K562 (cell line): ENCODE data around the gene MYADML2. TPM values are rescaled to one million over a fixed set of nuclear protein-coding genes. Genes with fewer than 3 reads are reported as not detected.
A peak's percentile ranks its signal among the peaks of the same experiment; 100 is the strongest.

Source experiments
- ATAC-seq: fragments of 200-7000 bp; cut with Tn5 transposase; 3 replicates; pipeline ENCODE4 v1.9.1; 2020; ENCODE audit warnings: moderate library complexity
- BruUV-seq: library from RNA; stranded (reverse); fragments of 400-500 nt; replicated peaks from 2 replicates; lab custom pipeline; 2021; lab: Mats Ljungman, UMichigan
- CTCF ChIA-PET: fragments of 300-600 bp; formaldehyde crosslinking; extraction: SDS; loops from one replicate; lab custom pipeline; 2021; ENCODE audit warnings: low intra/inter-chr PET ratio; lab: Yijun Ruan, JAX
- POLR2A ChIA-PET: fragments of 300-600, 350-650 bp; sonication (Branson Sonifier 250); formaldehyde crosslinking; extraction: SDS; loops from one replicate; lab custom pipeline; 2021; ENCODE audit warnings: antibody characterized with exemption, inconsistent platforms; lab: Yijun Ruan, JAX
- DNase-seq, 4 experiments: peaks; one replicate each; pipeline versions ENCODE4 v3.0.0 to v3.0.0-alpha.2; 2011 to 2018; ENCODE audit warnings: low spot score in 3 of 4, mixed read lengths in 3 of 4; ENCODE audit errors: extremely low read depth in 1 of 4
- FAIRE-seq: peaks from 2 replicates; lab custom pipeline; 2011; peaks lifted over from hg19 to GRCh38; lab: Jason Lieb, UNC
- H2AFZ ChIP-seq: 2 replicates; pipeline ENCODE4 v1.6.0; 2011; ENCODE audit warnings: low read depth, low read length, control low read depth, inconsistent platforms
- H3K27ac ChIP-seq: fragments of 200-600 bp; 3 replicates; pipeline ENCODE4 v1.8.0; 2011; ENCODE audit warnings: low read depth, mild to moderate bottlenecking, control low read depth, inconsistent platforms, low read length, moderate library complexity, mixed read lengths; ENCODE audit errors: extremely low read depth
- H3K27me3 ChIP-seq, 2 experiments: fragments of 300-600 bp in 1 of 2; 2 replicates in 1 of 2; 3 replicates in 1 of 2; pipeline versions ENCODE4 v1.6.0 to v1.8.0; 2011; ENCODE audit warnings: inconsistent platforms in 2 of 2, low read length in 2 of 2, mild to moderate bottlenecking in 1 of 2, mixed read lengths in 1 of 2, moderate library complexity in 1 of 2; ENCODE audit not compliant: control insufficient read depth in 2 of 2, insufficient read depth in 2 of 2
- H3K36me3 ChIP-seq: fragments of 300-600 bp; 3 replicates; pipeline ENCODE4 v1.8.0; 2011; ENCODE audit warnings: mild to moderate bottlenecking, low read length, inconsistent platforms; ENCODE audit not compliant: control insufficient read depth, insufficient read depth
- H3K4me1 ChIP-seq, 2 experiments: fragments of 200-600 bp in 1 of 2; replicated peaks in 1 of 2; 2 replicates in 1 of 2; 3 replicates in 1 of 2; pipeline versions ENCODE4 v1.5.1 to v1.8.0; 2011; ENCODE audit warnings: inconsistent platforms in 2 of 2, low read length in 2 of 2, mild to moderate bottlenecking in 1 of 2, mixed read lengths in 1 of 2, moderate library complexity in 1 of 2; ENCODE audit not compliant: control insufficient read depth in 2 of 2, insufficient read depth in 2 of 2
- H3K4me2 ChIP-seq: 2 replicates; pipeline ENCODE4 v1.6.1; 2011; ENCODE audit warnings: low read length, control low read depth, inconsistent platforms, mixed read lengths; ENCODE audit not compliant: insufficient read depth
- H3K4me3 ChIP-seq: fragments of 200-600 bp; sonication (generic), shearing (Covaris generic); 2 replicates; pipeline ENCODE4 v1.5.1; 2016; ENCODE audit warnings: control low read depth, inconsistent platforms
- H3K79me2 ChIP-seq: fragments of 200-600 bp; 3 replicates; pipeline ENCODE4 v1.8.0; 2011; ENCODE audit warnings: low read length, inconsistent platforms; ENCODE audit not compliant: control insufficient read depth, insufficient read depth
- H3K9ac ChIP-seq, 2 experiments: 2 replicates each; pipeline versions ENCODE4 v1.6.0 to v1.6.1; 2011; ENCODE audit warnings: low read depth in 2 of 2, low read length in 2 of 2, control low read depth in 1 of 2, inconsistent platforms in 1 of 2, mild to moderate bottlenecking in 1 of 2, mixed read lengths in 1 of 2; ENCODE audit not compliant: insufficient read depth in 1 of 2
- H3K9me1 ChIP-seq: one replicate; pipeline ENCODE4 v1.6.0; 2011; ENCODE audit warnings: inconsistent platforms, mild to moderate bottlenecking, low read length, moderate library complexity; ENCODE audit not compliant: control insufficient read depth, insufficient read depth
- H3K9me3 ChIP-seq: replicated peaks from 2 replicates; pipeline ENCODE4 v1.5.1; 2011; ENCODE audit warnings: low read depth, low read length, inconsistent platforms; ENCODE audit not compliant: control insufficient read depth, insufficient read depth
- H4K20me1 ChIP-seq: replicated peaks from 2 replicates; pipeline ENCODE4 v1.6.1; 2011; ENCODE audit warnings: low read length, inconsistent platforms, mixed read lengths; ENCODE audit not compliant: control insufficient read depth, insufficient read depth
- BRCA1 ChIP-seq, 2 experiments: fragments of 450-650 bp in 1 of 2; sonication (generic) in 1 of 2; formaldehyde crosslinking in 1 of 2; IDR thresholded peaks; 2 replicates each; pipeline versions ENCODE4 v1.5.0 to v1.6.1; 2017 to 2020; ENCODE audit warnings: mild to moderate bottlenecking in 1 of 2, missing genetic modification reagents in 1 of 2
- CBFA2T2 ChIP-seq: fragments of 450-650 bp; conservative IDR thresholded peaks from 2 replicates; pipeline ENCODE4 v1.6.1; 2017; ENCODE audit warnings: mild to moderate bottlenecking
- EP400 ChIP-seq: fragments of 450-650 bp; IDR thresholded peaks from 2 replicates; pipeline ENCODE4 v1.6.1; 2017; ENCODE audit warnings: antibody characterized with exemption, mild to moderate bottlenecking, moderate library complexity
- FOXJ2 ChIP-seq: fragments of 200-800 bp; sonication (Bioruptor generic); IDR thresholded peaks from 2 replicates; pipeline ENCODE4 v1.6.1; 2016; ENCODE audit warnings: missing genetic modification characterization, missing compliant biosample characterization
- HEY1 ChIP-seq: fragments of 250-450 bp; sonication (Bioruptor Pico); IDR thresholded peaks from 2 replicates; pipeline ENCODE4 v1.5.0; 2020; ENCODE audit warnings: mild to moderate bottlenecking, moderate library complexity, borderline replicate concordance
- HNRNPUL1 ChIP-seq: fragments of 200-400 bp; formaldehyde crosslinking; IDR thresholded peaks from 2 replicates; pipeline ENCODE4 v1.6.1; 2017; ENCODE audit warnings: low read length
- NEUROD1 ChIP-seq: fragments of 150-350 bp; IDR thresholded peaks from 2 replicates; pipeline ENCODE4 v1.6.1; 2014; ENCODE audit warnings: borderline replicate concordance, low read length, low read depth; ENCODE audit not compliant: partially characterized antibody
- NR2F6 ChIP-seq: fragments of 450-650 bp; formaldehyde crosslinking; IDR thresholded peaks from 2 replicates; pipeline ENCODE4 v1.4.0; 2020; ENCODE audit warnings: mild to moderate bottlenecking
- RAD51 ChIP-seq: fragments of 450-650 bp; IDR thresholded peaks from 2 replicates; pipeline ENCODE4 v1.7.1; 2016; ENCODE audit warnings: low read depth, mild to moderate bottlenecking, borderline replicate concordance
- RNF219 ChIP-seq: fragments of 250-450 bp; sonication (Bioruptor Pico); IDR thresholded peaks from 2 replicates; pipeline ENCODE4 v1.5.0; 2022; ENCODE audit warnings: mild to moderate bottlenecking
- ZFP1 ChIP-seq: fragments of 450-650 bp; formaldehyde crosslinking; IDR thresholded peaks from 2 replicates; pipeline ENCODE4 v1.4.0; 2020; ENCODE audit warnings: mild to moderate bottlenecking, mixed read lengths
- ZNF143 ChIP-seq: sonication (generic); formaldehyde crosslinking; IDR thresholded peaks from 2 replicates; pipeline ENCODE4 v1.9.0; 2022; ENCODE audit warnings: mild to moderate bottlenecking, missing genetic modification reagents
- ZNF740 ChIP-seq, 3 experiments: fragments of 200-800 bp in 1 of 3; sonication (Bioruptor generic) in 1 of 3; sonication (generic) in 1 of 3; formaldehyde crosslinking in 1 of 3; IDR thresholded peaks; 2 replicates each; pipeline versions ENCODE4 v1.6.1 to v1.8.0; 2016 to 2022; ENCODE audit warnings: mild to moderate bottlenecking in 2 of 3, missing compliant biosample characterization in 2 of 3, missing genetic modification characterization in 2 of 3, missing genetic modification reagents in 1 of 3
- WGBS: fragments of 100-300 bp; shearing (Covaris generic); methylation state at CpG from one replicate; pipeline ENCODE4 v1.1.6; 2016; ENCODE audit warnings: low coverage, mixed read lengths; ENCODE audit not compliant: insufficient coverage; ENCODE audit errors: missing lambda C conversion rate; 5-methylcytosine and 5-hydroxymethylcytosine counted together
- in situ Hi-C: fragments of 300-500 bp; cut with MboI; formaldehyde crosslinking; loops from 4 replicates; pipeline ENCODE4 v1.15.0; 2018; ENCODE audit warnings: inconsistent platforms, mixed read lengths
- intact Hi-C: fragments of 100-400 bp; cut with micrococcal nuclease; formaldehyde crosslinking; loops from 2 replicates; pipeline ENCODE4 v1.14.2; 2022
- polyA plus RNA-seq, 8 experiments: library from polyadenylated mRNA; depleted of rRNA in 4 of 8; stranded (reverse) in 5 of 8; unstranded in 3 of 8; fragments of >200 nt; fragmentation: Nextera tagmentation in 2 of 8; fragmentation: Illumina TruSeq in 1 of 8; extraction: Ambion mirVana in 2 of 8; extraction: Trizol in 1 of 8; gene quantifications; 2 replicates each; pipeline versions ENCODE4 v1.2.1 to v1.2.3, GENCODE V29; 2011 to 2014; ENCODE audit warnings: inconsistent platforms in 1 of 8, missing spikeins in 1 of 8
- total RNA-seq, 7 experiments: library from RNA; depleted of rRNA in 6 of 7; stranded (reverse); fragments of >200 nt in 6 of 7; fragmentation: Illumina TruSeq in 2 of 7; extraction: Trizol in 2 of 7; gene quantifications; 2 replicates each; pipeline versions ENCODE4 v1.2.1 to v1.2.3, GENCODE V29; 2011 to 2021; ENCODE audit warnings: low replicate concordance in 1 of 7

Gene MYADML2
- total and polyA plus RNA-seq, 9 of the 15 experiments (the other 6 are each of a cell fraction or from before 2014, with no cell fraction given), result not detected

- TF ChIP-seq HNRNPUL1 (no peak), ZNF143 (CRISPR knock-in tag) (0 out of 2 replicates have a peak, but pooled peaks have one; percentile 16), ZNF740 (CRISPR knock-in tag; IDR thresholded peaks at IDR 0.05) (no peak), ZNF740 (tag; IDR thresholded peaks at IDR 0.05) (no peak), FOXJ2 (tag) (no peak), CBFA2T2 (no peak), HEY1 (no peak)
These were observed 18.3 kb downstream of the MYADML2 start (continued) for GRCh38 chr17:81928544-81929252.

GRCh38 chr17:81927653-81928543, 19.1 kb downstream of the MYADML2 start, which contains the start of gene MAFG:
Gene MAFG, minus strand, starts transcription at chr17:81927735. Its CDS starts 4,550 bp downstream, at chr17:81923185.
- peaks cover 42 to 95% of the 10 kb centered on the region in 2 experiments for H3K4me1 ChIP-seq
- ChIA-PET CTCF (interaction anchor here (0.6 to 0.8 kb wide), 2 partner anchors 12 to 110 kb away, joined by 3 read pairs; partner anchors contain the start of gene DCXR), POLR2A (interaction anchor here (0.6 to 4.8 kb wide), 9 partner anchors 9 to 204 kb away, joined by 3 to 32 read pairs (median 3); partner anchors contain the start of gene PYCR1)
- intact Hi-C loops, result no loop called here
- peaks cover 6% of the 10 kb centered on the region; the same call in 1 of the 3 replicates for H3K36me3 ChIP-seq
- ATAC-seq (peak; percentile 47), FAIRE-seq (peak; percentile 83), DNase-seq (peak; percentile 86 to 98 (median 92))
- peak within 1 kb of the TSS; percentile 93 to 95 for H3K9ac ChIP-seq
- peak within 1 kb of the TSS; percentile 81 for H3K4me3 ChIP-seq
- in situ Hi-C loops, result no loop called here
- peaks cover 62% of the 10 kb centered on the region for H3K79me2 ChIP-seq
- peak within 1 kb of the TSS; percentile 98 for H3K27ac ChIP-seq
- peak within 1 kb of the TSS; percentile 89 for H3K4me2 ChIP-seq
- WGBS, result 1% methylated on average over 34 of the region's 98 CpGs
- H3K27me3 ChIP-seq, result no peaks in the 10 kb centered on the region
- H3K9me3 ChIP-seq, result no peaks in the 10 kb centered on the region
- H2AFZ ChIP-seq, result peak within 1 kb of the TSS; percentile 86
- peaks cover 6% of the 10 kb centered on the region for H3K9me1 ChIP-seq
- no TSS peak for BruUV-seq
- peaks cover 14% of the 10 kb centered on the region for H4K20me1 ChIP-seq
- TF ChIP-seq ZFP1 (CRISPR knock-in tag) (peak; percentile 37; the same call in 1 of the 2 replicates), NEUROD1 (peak; percentile 40), NR2F6 (CRISPR knock-in tag) (no peak), RAD51 (peak; percentile 97), RNF219 (CRISPR knock-in tag) (no peak), BRCA1 (IDR thresholded peaks at IDR 0.05) (no peak), BRCA1 (CRISPR knock-in tag; IDR thresholded peaks at IDR 0.05) (peak; percentile 74; the same call in 1 of the 2 replicates), EP400 (peak; percentile 39; the same call in 1 of the 2 replicates)
